Femur (tissue), 1 donor: ENCODE measurements around the gene EML5.

Source experiments
- DNase-seq: peaks from one replicate; pipeline ENCODE4 v3.0.0-alpha.2; 2017

Gene EML5

GRCh38 chr14:88612981-88613380 is 179.8 kb downstream of the EML5 start:
- no peak for DNase-seq

GRCh38 chr14:88611878-88612277 is 180.9 kb downstream of the EML5 start:
- no peak for DNase-seq

GRCh38 chr14:88607829-88608228 is 184.9 kb downstream of the EML5 start:
- DNase-seq = no peak

- DNase-seq = no peak
These were observed 187.2 kb downstream of the EML5 start for GRCh38 chr14:88605594-88605993.

GRCh38 chr14:88604212-88604611 is 188.5 kb downstream of the EML5 start:
- DNase-seq = no peak

- no peak for DNase-seq
These were observed 192.9 kb downstream of the EML5 start for GRCh38 chr14:88599761-88600439.

GRCh38 chr14:88599326-88599725 is 193.4 kb downstream of the EML5 start:
- DNase-seq = no peak

GRCh38 chr14:88598097-88598675 is 194.6 kb downstream of the EML5 start:
- no peak for DNase-seq

- DNase-seq = no peak
These were observed 195.2 kb downstream of the EML5 start for GRCh38 chr14:88597601-88598000.

GRCh38 chr14:88597038-88597437 is 195.7 kb downstream of the EML5 start:
- no peak for DNase-seq

GRCh38 chr14:88592031-88592430 is 200.7 kb downstream of the EML5 start:
- DNase-seq = no peak

GRCh38 chr14:88590173-88590572 is 202.6 kb downstream of the EML5 start:
- no peak for DNase-seq

- DNase-seq = no peak
These were observed 204.7 kb downstream of the EML5 start for GRCh38 chr14:88588081-88588480.

- no peak for DNase-seq
These were observed 208.3 kb downstream of the EML5 start for GRCh38 chr14:88584451-88584850.

GRCh38 chr14:88576222-88576621 is 216.5 kb downstream of the EML5 start:
- DNase-seq = no peak

- DNase-seq = no peak
These were observed 220.6 kb downstream of the EML5 start for GRCh38 chr14:88572117-88572516.

- no peak for DNase-seq
These were observed 224.6 kb downstream of the EML5 start for GRCh38 chr14:88568196-88568595.

GRCh38 chr14:88565427-88565826 is 227.3 kb downstream of the EML5 start:
- no peak for DNase-seq

- no peak for DNase-seq
These were observed 228.9 kb downstream of the EML5 start for GRCh38 chr14:88563845-88564244.

- DNase-seq = peak; percentile 93
These were observed 229.7 kb downstream of the EML5 start, which contains the start of gene ZC3H14 for GRCh38 chr14:88562831-88563686. ZC3H14 (plus strand) TSS chr14:88563037; CDS start chr14:88563134, 97 bp downstream.

- no peak for DNase-seq
These were observed 230.3 kb downstream of the EML5 start for GRCh38 chr14:88562532-88562830.
